ENCODE measurements around the gene BCL10.
A peak's percentile ranks its signal among the peaks of the same experiment; 100 is the strongest.

The BCL10 gene

DNA sequence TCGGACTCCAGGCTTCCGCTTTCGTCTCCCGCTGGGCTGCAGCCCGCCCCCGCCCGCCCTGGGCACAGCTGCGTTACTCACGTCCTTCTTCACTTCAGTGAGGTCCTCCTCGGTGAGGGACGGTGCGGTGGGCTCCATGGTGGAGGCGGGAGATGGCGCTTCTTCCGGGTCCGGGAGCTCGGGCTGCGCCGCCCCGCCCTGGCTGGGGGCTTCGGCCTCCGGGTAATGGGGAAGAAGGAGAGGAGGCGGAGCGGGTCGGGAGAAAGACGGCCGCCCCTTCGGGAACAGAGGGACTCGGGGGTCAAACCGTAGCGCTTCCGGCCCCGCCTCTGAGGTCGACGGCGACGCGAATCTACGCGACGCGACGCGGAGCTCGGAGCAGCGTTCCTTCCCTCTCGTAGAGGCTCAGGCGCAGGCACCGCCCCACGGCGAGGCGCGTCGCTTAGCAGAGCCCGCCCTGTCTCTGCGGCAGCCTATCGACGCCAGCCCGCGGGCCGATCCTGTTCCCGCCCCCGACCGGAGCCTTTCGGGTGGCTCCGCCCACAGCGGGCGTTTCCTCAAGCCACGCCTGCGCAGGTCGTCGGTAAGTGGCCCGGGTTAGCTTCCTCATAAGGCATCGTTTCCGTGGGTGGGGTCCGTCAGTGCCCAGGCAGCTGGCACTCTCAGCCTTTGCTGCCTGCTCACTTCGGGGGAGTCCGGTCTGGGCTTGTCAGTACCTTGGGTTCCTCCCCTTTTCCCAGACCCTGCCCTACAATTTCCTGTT is at the start of gene BCL10:
TSS of gene BCL10 (minus strand) at position 418 of the 763 bp plus-strand sequence. CDS start at position 138, 280 bp downstream.
- in situ Hi-C loops (cut with MboI; ENCODE audit: low pct_unique_long_range_greater_than_20kb, low sequenced_read_pairs) = no loop called here
- peak; percentile 99 for DNase-seq

DNA sequence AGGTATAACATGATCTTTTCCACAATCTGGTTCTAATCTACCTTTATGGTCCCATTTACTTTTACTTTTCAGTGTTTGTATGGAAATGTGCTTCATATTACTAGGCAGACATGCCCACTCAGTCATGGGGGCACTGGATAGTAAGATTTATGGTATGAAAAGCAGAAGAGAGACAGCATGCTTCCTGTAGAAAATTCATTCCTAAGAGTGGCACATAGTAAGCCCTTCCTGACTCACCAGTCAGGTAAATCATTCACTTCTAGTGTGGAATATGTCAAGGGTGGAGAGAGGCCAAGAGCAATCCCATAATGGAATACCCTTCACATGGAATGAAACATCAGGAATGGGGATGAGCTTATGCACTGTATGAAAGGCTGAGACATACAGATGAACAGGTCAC is 49.5 kb upstream of the BCL10 start:
- in situ Hi-C loops (cut with MboI; ENCODE audit: low pct_unique_long_range_greater_than_20kb, low sequenced_read_pairs) = no loop called here
- DNase-seq = no peak

DNA sequence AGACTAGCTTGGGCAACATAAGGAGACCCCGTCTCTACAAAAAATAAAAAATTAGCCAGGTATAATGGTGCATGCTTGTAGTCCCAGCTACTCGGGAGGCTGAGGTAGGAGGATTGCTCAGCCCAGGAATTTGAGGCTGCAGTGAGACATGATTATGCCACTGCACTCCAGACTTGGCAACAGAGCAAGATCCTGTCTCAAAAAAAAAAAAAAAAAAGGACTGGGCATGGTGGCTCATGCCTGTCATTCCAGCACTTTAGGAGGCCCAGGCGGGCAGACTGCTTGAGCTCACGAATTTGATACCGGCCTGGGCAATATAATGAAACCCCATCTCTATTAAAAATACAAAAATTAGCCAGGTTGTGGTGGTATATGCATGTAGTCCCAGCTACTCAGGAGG is 47.3 kb upstream of the BCL10 start:
- no peak for DNase-seq
- in situ Hi-C loops (cut with MboI; ENCODE audit: low pct_unique_long_range_greater_than_20kb, low sequenced_read_pairs) = no loop called here

DNA sequence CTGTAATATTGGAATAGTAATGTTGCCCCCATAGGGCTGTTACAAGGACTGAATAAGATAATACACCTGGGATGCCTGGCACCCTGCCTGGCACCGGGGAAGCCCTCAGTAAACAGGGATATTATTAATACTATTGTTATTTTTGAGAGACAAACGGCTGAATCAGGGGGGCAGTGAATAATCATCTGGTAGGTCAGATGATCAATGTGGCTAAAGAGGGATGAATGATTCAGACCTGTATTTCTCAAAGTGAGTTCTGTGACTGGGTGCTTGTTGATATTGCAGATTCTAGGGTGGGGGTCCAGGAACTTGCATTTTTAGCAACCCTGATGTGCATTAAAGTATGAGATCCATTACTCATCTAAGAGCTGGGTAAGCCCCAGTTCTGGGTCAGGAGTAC is 46.2 kb upstream of the BCL10 start:
- DNase-seq = no peak
- in situ Hi-C loops (cut with MboI; ENCODE audit: low pct_unique_long_range_greater_than_20kb, low sequenced_read_pairs) = no loop called here

DNA sequence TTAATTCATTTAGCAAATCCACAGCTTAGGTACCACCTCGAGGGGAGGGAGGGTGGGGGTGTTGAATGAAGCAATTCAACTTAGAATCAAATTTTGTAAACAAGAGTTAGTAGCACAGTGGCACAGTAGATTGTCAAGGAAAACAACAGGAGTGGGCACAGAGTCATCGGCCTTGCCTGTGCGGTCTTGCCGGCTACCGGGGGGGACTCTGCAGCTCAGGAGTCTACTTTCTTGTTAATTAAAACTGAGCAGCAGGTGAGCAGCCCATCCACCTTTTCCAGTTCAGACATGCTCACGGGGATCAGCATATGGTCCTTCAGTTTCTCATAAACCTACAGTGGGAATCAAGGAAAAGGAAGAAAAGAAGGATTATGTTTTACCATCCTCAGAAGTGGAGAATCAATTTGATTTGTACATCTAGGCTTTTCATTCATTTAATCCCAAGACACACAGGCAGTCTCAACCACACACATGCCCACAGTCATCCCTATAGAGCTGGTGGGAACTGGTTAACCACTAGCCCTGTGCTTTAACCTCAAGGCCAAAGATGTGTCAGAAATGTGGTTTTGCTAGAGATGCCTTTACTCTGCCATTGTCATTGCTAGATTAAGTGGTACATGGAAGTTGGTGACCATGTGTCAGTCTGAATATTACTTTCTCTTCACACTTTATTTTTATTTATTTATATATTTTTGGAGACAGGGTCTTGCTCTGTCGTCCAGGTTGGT is 45.0 kb upstream of the BCL10 start:
- DNase-seq = peak; percentile 32
- in situ Hi-C loops (cut with MboI; ENCODE audit: low pct_unique_long_range_greater_than_20kb, low sequenced_read_pairs) = no loop called here

DNA sequence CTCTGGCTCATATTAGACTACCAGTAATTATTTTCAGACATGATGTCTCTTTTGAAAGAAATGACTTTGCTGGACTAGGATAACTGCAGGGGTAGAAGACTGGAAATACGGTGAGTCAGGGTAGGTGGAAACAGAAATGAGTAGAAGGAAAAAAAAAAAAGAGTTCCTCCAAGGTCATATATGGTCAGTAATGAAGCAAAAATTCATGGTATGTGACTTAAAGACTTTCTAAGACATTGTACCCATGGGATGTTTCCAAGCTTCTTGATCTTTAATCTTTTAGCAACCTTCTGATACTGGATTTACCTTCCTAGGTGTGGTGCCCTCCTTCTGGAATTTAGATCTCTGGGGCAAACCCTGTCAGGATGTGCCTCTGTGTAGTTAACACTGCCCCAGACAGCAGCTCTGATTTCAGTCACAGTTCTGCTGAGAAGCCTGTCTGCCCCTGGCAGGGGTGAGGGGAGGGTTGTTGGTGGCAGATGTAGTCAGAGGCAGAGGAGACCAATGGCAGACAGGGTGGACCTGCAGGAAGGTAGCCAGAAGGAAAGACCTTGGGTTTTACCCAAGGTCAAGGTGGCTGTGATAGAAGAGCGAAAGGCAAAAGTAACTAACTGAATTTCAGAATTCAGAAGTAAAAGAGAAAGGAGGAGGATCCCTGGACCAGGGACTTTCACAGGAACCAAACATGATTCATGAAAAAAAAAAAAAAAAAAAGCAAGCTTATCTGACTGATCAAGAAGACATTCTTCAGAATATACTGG is 44.1 kb upstream of the BCL10 start:
- in situ Hi-C loops (cut with MboI; ENCODE audit: low pct_unique_long_range_greater_than_20kb, low sequenced_read_pairs) = no loop called here
- no peak for DNase-seq

DNA sequence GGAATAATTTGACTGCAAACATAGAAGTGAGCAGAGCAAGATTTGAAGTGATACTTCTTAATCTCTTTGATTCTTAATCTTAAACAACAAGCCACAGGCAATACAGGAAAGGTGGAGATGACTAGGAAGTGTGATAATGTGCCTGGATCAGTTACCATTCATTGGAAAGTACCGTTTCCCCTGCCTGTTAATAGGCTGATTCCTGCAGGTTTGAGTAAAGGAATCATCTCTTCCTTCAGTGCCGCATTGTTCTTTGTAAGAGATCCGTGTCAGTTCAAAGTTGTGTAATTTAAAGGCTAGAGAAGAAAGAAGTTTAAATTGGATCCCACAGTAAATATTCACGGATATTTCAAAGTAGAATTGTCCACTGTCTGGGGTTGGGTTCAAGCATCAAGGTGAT is 43.5 kb upstream of the BCL10 start:
- in situ Hi-C loops (cut with MboI; ENCODE audit: low pct_unique_long_range_greater_than_20kb, low sequenced_read_pairs) = no loop called here
- no peak for DNase-seq

DNA sequence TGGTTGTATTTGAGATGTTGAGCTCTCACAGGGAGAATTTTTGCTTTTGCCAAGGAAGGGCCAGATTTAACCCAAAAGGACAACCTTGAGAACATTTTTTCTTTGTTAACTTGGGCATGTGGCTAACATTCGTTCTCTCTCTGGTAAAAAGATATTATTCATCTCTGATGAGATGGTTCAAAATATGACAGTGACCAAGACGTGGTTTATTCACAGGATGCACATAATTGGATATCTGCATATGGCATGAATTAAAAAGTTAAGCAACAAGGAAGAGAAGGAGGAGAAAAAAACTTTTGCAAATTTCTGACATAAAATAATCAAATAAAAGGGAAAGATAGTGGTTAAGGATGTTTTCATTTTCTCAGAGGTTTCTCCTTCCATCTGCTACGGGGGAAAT is 43.1 kb upstream of the BCL10 start:
- no peak for DNase-seq
- in situ Hi-C loops (cut with MboI; ENCODE audit: low pct_unique_long_range_greater_than_20kb, low sequenced_read_pairs) = no loop called here

DNA sequence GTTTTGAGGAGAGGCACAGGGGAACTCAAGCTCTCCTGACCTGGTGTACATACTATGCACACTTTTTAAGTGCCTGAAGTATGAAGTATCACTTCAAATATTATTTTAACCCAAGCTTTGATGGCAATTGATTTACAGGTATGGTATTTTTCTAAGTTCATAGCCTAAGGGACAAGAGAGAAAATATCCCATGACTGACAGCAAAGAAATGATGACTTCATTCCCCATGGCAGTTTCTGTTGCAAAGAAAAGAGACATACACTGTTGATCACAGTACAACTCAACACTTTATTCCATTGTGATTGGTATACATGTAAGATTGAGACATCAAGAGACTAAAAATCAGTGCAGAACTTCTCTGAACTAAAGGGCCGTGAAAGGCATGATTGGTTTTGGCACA is 41.8 kb upstream of the BCL10 start:
- DNase-seq = no peak
- in situ Hi-C loops (cut with MboI; ENCODE audit: low pct_unique_long_range_greater_than_20kb, low sequenced_read_pairs) = no loop called here

DNA sequence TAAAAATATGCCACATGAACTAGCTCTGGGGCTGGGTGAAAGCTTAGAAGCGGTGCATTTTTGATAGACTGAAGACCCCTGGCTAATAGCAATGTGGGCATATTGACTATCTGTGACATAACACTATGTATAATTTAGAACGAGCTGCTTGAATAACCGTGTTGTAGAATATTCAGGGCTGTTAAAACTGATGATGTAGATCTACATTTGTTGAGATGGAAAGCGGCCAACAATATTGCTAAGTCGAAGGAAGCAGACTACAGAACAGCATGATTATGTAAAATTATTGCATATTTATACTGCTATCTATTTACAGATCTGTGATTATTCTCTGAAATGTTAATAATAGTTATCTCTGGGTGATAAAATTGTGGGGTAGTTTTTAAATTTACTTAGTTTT is 41.1 kb upstream of the BCL10 start:
- no peak for DNase-seq
- in situ Hi-C loops (cut with MboI; ENCODE audit: low pct_unique_long_range_greater_than_20kb, low sequenced_read_pairs) = no loop called here

DNA sequence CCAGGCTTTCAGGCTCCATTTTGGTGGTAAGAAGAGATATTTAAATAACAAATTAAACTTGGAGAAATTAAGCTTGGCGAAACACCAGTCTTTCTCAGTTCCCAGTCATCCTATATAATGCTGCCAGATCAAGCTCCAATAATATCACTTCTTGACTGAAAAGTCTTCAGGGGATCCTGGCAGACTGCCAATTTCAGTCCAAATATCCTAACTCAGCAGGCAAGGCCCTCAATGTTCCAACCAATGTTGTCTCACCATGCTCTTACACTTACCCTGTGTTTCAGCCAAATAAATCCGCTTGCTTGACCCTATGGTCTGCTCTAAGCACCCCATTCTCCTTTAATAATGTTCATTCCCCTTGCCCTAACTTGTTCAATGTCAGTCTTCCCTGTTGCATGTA is 39.9 kb upstream of the BCL10 start:
- in situ Hi-C loops (cut with MboI; ENCODE audit: low pct_unique_long_range_greater_than_20kb, low sequenced_read_pairs) = no loop called here
- DNase-seq = no peak

DNA sequence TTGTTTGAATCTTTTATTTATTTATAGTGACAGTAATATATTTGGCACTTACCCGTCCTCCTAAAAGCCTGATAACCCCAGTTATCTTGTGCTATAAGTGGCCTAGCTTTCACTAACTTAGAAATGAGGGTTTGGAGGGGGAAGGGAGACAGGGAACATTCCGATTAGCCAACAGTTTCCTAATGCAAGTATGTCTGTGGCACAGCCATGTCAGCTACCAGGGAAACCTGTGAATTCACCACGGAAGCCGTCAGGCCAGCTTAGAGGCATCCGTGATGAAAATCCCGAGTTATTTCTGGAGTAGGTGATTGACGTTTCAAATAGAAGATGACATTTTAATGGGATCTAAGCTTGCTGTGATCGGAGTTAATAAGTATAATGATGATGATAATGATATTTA is 39.4 kb upstream of the BCL10 start:
- in situ Hi-C loops (cut with MboI; ENCODE audit: low pct_unique_long_range_greater_than_20kb, low sequenced_read_pairs) = no loop called here
- no peak for DNase-seq

DNA sequence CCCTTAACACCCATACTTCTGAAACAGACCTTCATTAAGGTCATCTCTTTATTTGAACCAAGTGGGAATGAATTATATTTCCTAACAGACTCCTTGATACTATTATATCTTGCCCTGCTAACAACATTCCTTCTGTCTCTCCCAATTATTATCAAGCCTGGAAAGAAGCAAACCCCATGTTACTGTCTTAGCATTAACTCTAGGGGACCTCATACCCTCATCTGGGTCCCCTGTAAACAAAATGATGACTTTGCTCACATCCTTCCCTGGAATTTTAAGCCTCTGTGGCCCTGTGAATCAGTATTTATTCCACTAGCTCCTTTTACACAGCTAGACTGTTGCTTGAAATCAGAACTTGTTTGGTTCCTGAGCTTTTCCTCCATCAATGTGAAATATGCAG is 38.3 kb upstream of the BCL10 start:
- no peak for DNase-seq

DNA sequence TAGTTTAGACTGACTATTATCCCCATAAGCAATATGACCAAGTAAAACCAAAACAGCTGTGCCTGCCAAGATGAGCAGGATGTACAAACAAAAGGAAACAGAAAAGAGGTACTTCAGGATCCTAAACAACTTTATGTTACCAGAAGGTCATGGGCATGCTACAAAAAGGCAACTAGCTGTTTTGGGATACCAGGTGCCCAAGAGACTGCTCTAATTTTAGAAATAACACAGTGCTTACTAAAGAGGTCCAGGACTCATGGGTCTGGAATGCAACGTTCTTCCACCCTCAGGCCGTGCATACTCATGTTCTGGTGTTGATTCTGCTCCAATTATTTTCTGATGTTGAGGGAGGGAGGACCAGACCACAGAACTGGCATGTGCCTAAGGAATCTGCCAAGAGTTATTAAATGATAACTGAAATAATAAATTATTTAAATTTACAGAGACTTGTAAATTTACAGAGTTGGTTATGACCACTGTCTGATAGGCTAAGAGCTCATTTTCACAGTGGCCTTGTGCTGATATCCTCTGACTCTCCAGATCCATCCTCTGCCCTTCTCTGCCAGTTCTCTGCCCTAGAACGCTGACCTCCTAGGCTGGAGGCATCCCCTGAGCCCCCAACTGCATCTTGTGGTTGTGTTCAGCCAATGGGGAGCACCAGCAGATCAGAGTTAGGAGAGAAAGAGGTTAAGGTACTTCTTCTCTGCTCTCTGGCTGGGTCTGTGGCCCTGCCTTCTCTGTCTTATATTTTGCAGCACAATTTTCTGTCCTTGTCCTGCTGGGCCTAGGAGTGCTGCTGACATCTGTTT is 37.7 kb upstream of the BCL10 start:
- DNase-seq = no peak
- in situ Hi-C loops (cut with MboI; ENCODE audit: low pct_unique_long_range_greater_than_20kb, low sequenced_read_pairs) = no loop called here

More for the DNA sequence above, 38.3 kb upstream of the BCL10 start:
- in situ Hi-C loops (cut with MboI; ENCODE audit: low pct_unique_long_range_greater_than_20kb, low sequenced_read_pairs) = no loop called here

DNA sequence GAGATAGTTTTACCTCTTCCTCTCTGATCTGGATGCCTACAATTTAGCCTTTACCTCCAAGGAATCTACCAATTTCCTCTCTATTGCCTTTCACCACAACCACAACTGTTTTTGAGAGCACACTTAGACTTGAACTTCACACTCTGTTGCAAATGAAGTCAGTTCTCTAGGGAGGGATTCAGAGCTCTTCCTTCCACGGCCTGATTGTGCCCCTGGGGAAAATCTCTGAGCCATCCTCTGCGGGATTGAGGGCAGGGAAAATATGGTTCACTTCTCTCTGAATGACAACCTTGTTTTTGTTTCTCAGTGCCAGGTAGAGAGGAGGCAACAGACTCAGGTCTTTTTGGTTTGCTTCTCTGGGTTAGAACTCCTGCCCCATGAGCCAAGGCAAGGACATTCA is 35.4 kb upstream of the BCL10 start:
- in situ Hi-C loops (cut with MboI; ENCODE audit: low pct_unique_long_range_greater_than_20kb, low sequenced_read_pairs) = no loop called here
- no peak for DNase-seq

DNA sequence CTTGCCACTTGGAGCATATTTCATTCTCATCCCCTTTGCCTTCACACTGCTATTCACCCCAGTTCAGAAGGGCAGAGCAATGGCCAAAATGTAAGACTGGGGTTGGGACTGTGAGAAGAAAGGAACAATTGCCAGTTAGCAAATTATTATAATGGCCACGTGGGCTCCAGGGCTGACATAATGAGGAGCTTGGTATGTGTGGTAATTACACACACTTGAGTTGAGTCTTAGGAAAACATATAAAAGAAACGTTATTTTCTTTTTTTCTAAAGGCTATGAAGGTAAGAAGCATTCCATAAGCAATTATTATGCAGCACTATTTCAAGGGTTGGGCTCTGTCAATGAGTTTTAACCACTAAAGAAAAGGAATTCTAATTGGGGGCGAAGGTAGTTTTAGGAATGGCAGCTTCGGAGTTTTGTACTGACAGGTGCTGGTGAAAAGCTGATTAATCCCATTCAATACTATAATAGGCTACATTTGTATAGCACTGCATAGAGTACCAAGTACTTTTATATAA is 32.5 kb upstream of the BCL10 start:
- in situ Hi-C loops (cut with MboI; ENCODE audit: low pct_unique_long_range_greater_than_20kb, low sequenced_read_pairs) = no loop called here
- DNase-seq = no peak

DNA sequence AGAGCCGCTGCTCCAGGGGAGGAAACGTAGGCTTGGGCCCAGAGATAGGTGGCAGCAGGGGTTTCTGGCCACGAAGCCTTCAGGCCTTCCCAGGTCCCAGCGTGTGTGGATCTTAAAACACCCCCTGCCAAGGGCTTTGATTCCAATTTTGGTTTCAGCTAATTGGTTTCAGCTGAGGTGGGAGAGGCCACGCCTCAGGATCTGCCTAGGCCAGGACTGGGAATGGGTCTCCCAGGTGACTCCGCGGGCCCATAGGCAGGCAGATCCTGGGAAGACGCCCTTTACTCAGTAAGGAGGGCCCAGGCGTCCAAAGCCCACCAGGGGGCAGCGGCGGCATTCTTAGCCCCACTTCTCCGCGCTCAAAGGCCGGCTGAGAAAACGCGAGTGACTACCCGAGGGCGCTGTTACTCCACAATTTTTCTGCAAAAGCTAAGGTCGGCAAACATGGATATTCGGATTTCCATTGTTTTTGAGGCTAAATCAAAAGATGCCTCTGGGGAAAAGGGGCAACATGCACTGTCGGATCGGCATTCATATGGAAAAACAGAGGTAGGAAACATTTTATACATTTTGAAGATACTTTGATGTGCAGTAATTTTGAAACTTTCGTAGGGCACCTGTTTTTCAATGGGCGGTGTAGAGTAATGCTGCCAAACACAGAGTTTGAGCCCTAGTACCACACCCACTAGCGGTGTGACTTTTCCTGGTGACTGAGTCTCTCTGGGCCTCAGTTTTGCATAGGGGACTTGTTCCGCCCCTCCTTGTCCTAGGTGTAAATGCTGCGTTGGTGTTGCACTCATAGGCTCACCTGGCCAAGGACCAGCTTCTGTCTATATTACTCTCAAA is 31.8 kb upstream of the BCL10 start:
- in situ Hi-C loops (cut with MboI; ENCODE audit: low pct_unique_long_range_greater_than_20kb, low sequenced_read_pairs) = no loop called here
- DNase-seq = peak; percentile 89

DNA sequence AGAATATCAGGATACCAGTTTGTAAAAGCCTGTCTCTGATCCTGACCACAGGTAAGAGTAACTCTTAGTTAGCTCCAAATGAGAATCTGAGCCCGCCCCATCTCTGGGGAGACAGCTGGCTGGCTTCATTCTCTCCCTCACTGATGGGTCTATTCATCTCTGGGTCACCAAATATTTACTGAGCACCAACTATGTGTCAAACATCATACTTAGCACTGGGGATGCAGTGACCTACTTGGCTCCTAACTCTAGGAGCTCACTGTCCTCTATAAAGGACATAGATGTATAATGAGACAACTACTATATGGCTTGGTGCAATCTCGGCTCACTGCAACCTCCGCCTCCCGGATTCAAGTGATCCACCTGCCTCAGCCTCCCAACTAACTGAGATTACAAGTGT is 29.8 kb upstream of the BCL10 start:
- in situ Hi-C loops (cut with MboI; ENCODE audit: low pct_unique_long_range_greater_than_20kb, low sequenced_read_pairs) = no loop called here
- DNase-seq = no peak
